Esophagus muscularis mucosa (tissue), 4 donors: Measurements from ENCODE around the gene CEP290.

Experiments
- CTCF ChIP-seq, 3 experiments: fragments of 200-600 bp in 2 of 3; fragments of 450-650 bp in 1 of 3; sonication (generic) in 2 of 3; IDR thresholded peaks; one replicate each; pipeline ENCODE4 v1.5.1; 2017 to 2019; ENCODE audit warnings: antibody characterized with exemption in 3 of 3, mild to moderate bottlenecking in 2 of 3, moderate library complexity in 1 of 3
- EP300 ChIP-seq: sonication (generic); formaldehyde crosslinking; IDR thresholded peaks from one replicate; pipeline ENCODE4 v1.6.1; 2017; ENCODE audit warnings: antibody characterized with exemption
- POLR2A ChIP-seq: fragments of 450-650 bp; IDR thresholded peaks from one replicate; pipeline ENCODE4 v1.6.1; 2017; ENCODE audit warnings: antibody characterized with exemption, moderate library complexity, mild to moderate bottlenecking, low read depth
- POLR2AphosphoS5 ChIP-seq, 2 donors: sonication (generic); formaldehyde crosslinking; IDR thresholded peaks; one replicate each; pipeline ENCODE4 v1.6.1; 2017; ENCODE audit warnings: antibody characterized with exemption in 2 of 2

- no peak for TF ChIP-seq CTCF (IDR thresholded peaks at IDR 0.05)
- TF ChIP-seq POLR2A = no peak
- TF ChIP-seq EP300 = no peak
- no peak for TF ChIP-seq POLR2AphosphoS5 (IDR thresholded peaks at IDR 0.05)
Measured at GRCh38 chr12:88181881-88182280, 40.0 kb upstream of the CEP290 start.
